SKM-1 treated with dmso at 0.1 percent for 144 hours (cell line): ENCODE measurements around the gene SLC9A3.

Experiments used
- DNase-seq: peaks from one replicate; lab custom pipeline; 2025; ENCODE audit not compliant: unreplicated experiment; lab: John Stamatoyannopoulos, UW

The SLC9A3 gene

GRCh38 chr5:463952-464351, 60.3 kb downstream of the SLC9A3 start:
- no peak for DNase-seq

- DNase-seq, result no peak
These were observed 60.9 kb downstream of the SLC9A3 start for GRCh38 chr5:463301-463700.

- no peak for DNase-seq
These were observed 62.2 kb downstream of the SLC9A3 start for GRCh38 chr5:462051-462481.

GRCh38 chr5:460273-460625, 64.0 kb downstream of the SLC9A3 start:
- no peak for DNase-seq

GRCh38 chr5:459562-460272, 64.5 kb downstream of the SLC9A3 start:
- no peak for DNase-seq

GRCh38 chr5:458547-459353, 65.5 kb downstream of the SLC9A3 start:
- DNase-seq, result no peak

GRCh38 chr5:457195-457961, 66.9 kb downstream of the SLC9A3 start:
- DNase-seq, result no peak

GRCh38 chr5:456351-457194, 67.7 kb downstream of the SLC9A3 start:
- DNase-seq, result no peak

- no peak for DNase-seq
These were observed 68.4 kb downstream of the SLC9A3 start for GRCh38 chr5:455806-456205.

GRCh38 chr5:454936-455335, 69.3 kb downstream of the SLC9A3 start:
- DNase-seq, result no peak

- DNase-seq, result no peak
These were observed 70.3 kb downstream of the SLC9A3 start for GRCh38 chr5:453725-454481.

- no peak for DNase-seq
These were observed 71.1 kb downstream of the SLC9A3 start for GRCh38 chr5:452978-453710.

- no peak for DNase-seq
These were observed 72.4 kb downstream of the SLC9A3 start for GRCh38 chr5:451587-452458.

GRCh38 chr5:449151-449550, 75.1 kb downstream of the SLC9A3 start:
- no peak for DNase-seq

- no peak for DNase-seq
These were observed 75.5 kb downstream of the SLC9A3 start for GRCh38 chr5:448766-449090.

GRCh38 chr5:448061-448765, 76.0 kb downstream of the SLC9A3 start:
- peak; percentile 38 for DNase-seq

- no peak for DNase-seq
These were observed 76.7 kb downstream of the SLC9A3 start for GRCh38 chr5:447501-447900.

- peak; percentile 55 for DNase-seq
These were observed 77.4 kb downstream of the SLC9A3 start for GRCh38 chr5:446883-447263.
